Renal cortical epithelial cell (primary cell): Measurements from ENCODE around the gene SYT7. TPM values are rescaled to one million over a fixed set of nuclear protein-coding genes. Genes with fewer than 3 reads are reported as not detected.

ENCODE experiments used
- DNase-seq: peaks from one replicate; pipeline ENCODE4 v3.0.0-alpha.2; 2011; ENCODE audit warnings: low read depth
- total RNA-seq: library from RNA; depleted of rRNA; stranded (reverse); fragments of >200 nt; gene quantifications from 2 replicates; pipeline ENCODE4 v1.2.3, GENCODE V29; 2014

The SYT7 gene
- total RNA-seq, 1 donor from 2014 or later: 0.35 TPM

GRCh38 chr11:61538636-61538961 lies 42.3 kb downstream of the SYT7 start:
- no peak for DNase-seq

GRCh38 chr11:61537326-61537725 lies 43.5 kb downstream of the SYT7 start:
- no peak for DNase-seq

GRCh38 chr11:61536676-61537270 lies 44.1 kb downstream of the SYT7 start:
- no peak for DNase-seq

- no peak for DNase-seq
These were observed 44.7 kb downstream of the SYT7 start for GRCh38 chr11:61535998-61536675.

- no peak for DNase-seq
These were observed 45.7 kb downstream of the SYT7 start for GRCh38 chr11:61534933-61535839.

GRCh38 chr11:61534025-61534932 lies 46.6 kb downstream of the SYT7 start:
- DNase-seq: no peak

- DNase-seq: no peak
These were observed 47.5 kb downstream of the SYT7 start for GRCh38 chr11:61533401-61533800.

GRCh38 chr11:61533039-61533375 lies 47.9 kb downstream of the SYT7 start:
- DNase-seq: no peak

- peak; percentile 53 for DNase-seq
These were observed 48.5 kb downstream of the SYT7 start for GRCh38 chr11:61532134-61533038.

- no peak for DNase-seq
These were observed 49.8 kb downstream of the SYT7 start for GRCh38 chr11:61531044-61531443.

GRCh38 chr11:61529537-61530225 lies 51.2 kb downstream of the SYT7 start:
- peak; percentile 72 for DNase-seq

GRCh38 chr11:61528114-61528513 lies 52.8 kb downstream of the SYT7 start:
- no peak for DNase-seq

- DNase-seq: no peak
These were observed 53.7 kb downstream of the SYT7 start for GRCh38 chr11:61526956-61527731.

- DNase-seq: no peak
These were observed 54.6 kb downstream of the SYT7 start for GRCh38 chr11:61526229-61526628.

- DNase-seq: no peak
These were observed 55.8 kb downstream of the SYT7 start for GRCh38 chr11:61524963-61525587.

- no peak for DNase-seq
These were observed 56.4 kb downstream of the SYT7 start for GRCh38 chr11:61524446-61524845.

- DNase-seq: no peak
These were observed 58.0 kb downstream of the SYT7 start for GRCh38 chr11:61522881-61523280.

- DNase-seq: no peak
These were observed 62.7 kb downstream of the SYT7 start for GRCh38 chr11:61518032-61518795.
